Thyroid gland (tissue), 4 donors: ENCODE measurements around the gene CCSER1. TPM values are rescaled to one million over a fixed set of nuclear protein-coding genes. Genes with fewer than 3 reads are reported as not detected.

Experiments
- DNase-seq, 2 donors: peaks; one replicate each; pipeline ENCODE4 v3.0.0-alpha.2; 2019
- H3K27ac ChIP-seq, 3 donors: fragments of 200-600 bp; sonication (generic); 1 replicate in 2 of 3; 2 replicates in 1 of 3; pipeline ENCODE4 v1.5.1; 2016 to 2019; ENCODE audit warnings: mild to moderate bottlenecking in 1 of 3, moderate library complexity in 1 of 3
- H3K27me3 ChIP-seq: fragments of 200-600 bp; sonication (generic); one replicate; pipeline ENCODE4 v1.5.1; 2019
- H3K36me3 ChIP-seq, 2 donors: fragments of 200-600 bp; sonication (generic); one replicate each; pipeline ENCODE4 v1.5.1; 2016 to 2019
- H3K4me1 ChIP-seq, 2 donors: fragments of 200-600 bp; sonication (generic); one replicate each; pipeline ENCODE4 v1.5.1; 2017 to 2019
- H3K4me3 ChIP-seq, 3 donors: fragments of 200-600 bp; sonication (generic); replicated peaks in 1 of 3; 1 replicate in 2 of 3; 2 replicates in 1 of 3; pipeline ENCODE4 v1.5.1; 2016; ENCODE audit warnings: mild to moderate bottlenecking in 1 of 3
- H3K9me3 ChIP-seq: fragments of 200-600 bp; sonication (generic); one replicate; pipeline ENCODE4 v1.5.1; 2017
- POLR2A ChIP-seq, 2 donors: fragments of 450-650 bp; IDR thresholded peaks; one replicate each; pipeline ENCODE4 v1.6.1; 2017; ENCODE audit warnings: antibody characterized with exemption in 2 of 2, mild to moderate bottlenecking in 2 of 2, moderate library complexity in 1 of 2
- WGBS, 2 donors: methylation state at CpG; one replicate each; pipeline ENCODE4 v1.1.5; 2017; 5-methylcytosine and 5-hydroxymethylcytosine counted together
- intact Hi-C: fragments of 100-400 bp; cut with DNase I; formaldehyde crosslinking; loops from one replicate; pipeline ENCODE4 v1.15.1; 2023
- total RNA-seq, 4 donors: library from RNA; depleted of rRNA; stranded (reverse); fragments of >200 nt; gene quantifications; one replicate each; pipeline ENCODE4 v1.2.3, GENCODE V29; 2016
- TF ChIP-seq, protein P1 (sequence below), 6 experiments: fragments of 200-600 bp in 3 of 6; fragments of 450-650 bp in 3 of 6; sonication (generic) in 3 of 6; IDR thresholded peaks; one replicate each; pipeline ENCODE4 v1.5.1; 2016 to 2019; ENCODE audit warnings: antibody characterized with exemption in 6 of 6, mild to moderate bottlenecking in 2 of 6, inconsistent platforms in 1 of 6, moderate library complexity in 1 of 6

The CCSER1 gene
- total RNA-seq, 4 donors from 2014 or later = 37.7 to 52.3 (median 43.3) TPM

DNA sequence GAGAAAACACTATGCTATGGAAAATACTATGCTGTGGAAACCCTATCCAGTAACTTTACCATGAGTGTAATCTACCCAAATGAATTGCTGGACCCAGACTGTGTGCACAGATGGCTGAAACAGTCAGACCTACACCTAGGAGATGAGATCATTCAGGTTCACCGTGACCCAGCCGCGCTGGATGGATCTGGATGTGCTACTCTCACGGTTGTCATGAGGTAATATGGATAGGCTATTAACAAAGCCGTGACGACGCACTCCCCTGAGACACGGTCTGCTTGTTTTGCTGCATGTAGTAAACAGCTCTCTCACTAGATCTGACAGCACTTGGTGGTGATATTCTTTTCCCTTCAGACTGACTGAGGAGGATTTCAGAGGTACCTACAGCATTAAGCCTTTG, 1344.1 kb downstream of the CCSER1 start:
- intact Hi-C loops = no loop called here
- no peak for DNase-seq
- H3K27me3 ChIP-seq = no peaks in the 10 kb centered on the region

DNA sequence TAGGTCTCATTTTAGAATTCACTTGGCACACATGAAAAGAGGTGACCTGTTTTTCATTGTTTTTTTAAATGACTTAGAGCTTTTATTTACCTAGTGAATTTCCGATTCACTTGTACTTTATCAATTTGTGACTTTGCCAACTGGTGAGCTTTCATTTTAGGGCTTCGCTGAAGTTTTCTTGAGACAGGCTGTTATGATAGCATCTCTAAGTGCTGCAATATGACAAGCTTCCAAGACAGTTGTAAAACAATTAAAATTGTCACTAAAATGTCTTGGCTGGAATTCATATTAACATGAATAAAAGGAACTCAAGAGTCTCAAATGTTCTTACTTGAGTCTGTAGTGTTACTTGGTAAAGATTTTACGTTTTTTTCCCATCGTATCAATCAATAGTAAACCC, 1344.9 kb downstream of the CCSER1 start:
- Histone ChIP-seq H3K36me3 (no peaks in the 10 kb centered on the region), H3K27me3 (no peaks in the 10 kb centered on the region), H3K4me3 (no peak overlapping the region), H3K9me3 (no peaks in the 10 kb centered on the region), H3K4me1 (no peaks in the 10 kb centered on the region), H3K27ac (no peak overlapping the region)
- TF ChIP-seq POLR2A (IDR thresholded peaks at IDR 0.05) = no peak
- TF ChIP-seq, protein P1, sequence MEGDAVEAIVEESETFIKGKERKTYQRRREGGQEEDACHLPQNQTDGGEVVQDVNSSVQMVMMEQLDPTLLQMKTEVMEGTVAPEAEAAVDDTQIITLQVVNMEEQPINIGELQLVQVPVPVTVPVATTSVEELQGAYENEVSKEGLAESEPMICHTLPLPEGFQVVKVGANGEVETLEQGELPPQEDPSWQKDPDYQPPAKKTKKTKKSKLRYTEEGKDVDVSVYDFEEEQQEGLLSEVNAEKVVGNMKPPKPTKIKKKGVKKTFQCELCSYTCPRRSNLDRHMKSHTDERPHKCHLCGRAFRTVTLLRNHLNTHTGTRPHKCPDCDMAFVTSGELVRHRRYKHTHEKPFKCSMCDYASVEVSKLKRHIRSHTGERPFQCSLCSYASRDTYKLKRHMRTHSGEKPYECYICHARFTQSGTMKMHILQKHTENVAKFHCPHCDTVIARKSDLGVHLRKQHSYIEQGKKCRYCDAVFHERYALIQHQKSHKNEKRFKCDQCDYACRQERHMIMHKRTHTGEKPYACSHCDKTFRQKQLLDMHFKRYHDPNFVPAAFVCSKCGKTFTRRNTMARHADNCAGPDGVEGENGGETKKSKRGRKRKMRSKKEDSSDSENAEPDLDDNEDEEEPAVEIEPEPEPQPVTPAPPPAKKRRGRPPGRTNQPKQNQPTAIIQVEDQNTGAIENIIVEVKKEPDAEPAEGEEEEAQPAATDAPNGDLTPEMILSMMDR (IDR thresholded peaks at IDR 0.05) = no peak
- intact Hi-C loops = no loop called here
- DNase-seq = no peak
- WGBS, 2 donors = 24% methylated on average over 4 of the region's 4 CpGs

More for the DNA sequence above, 1344.1 kb downstream of the CCSER1 start:
- TF ChIP-seq, protein P1 (IDR thresholded peaks at IDR 0.05) = no peak
- TF ChIP-seq POLR2A (IDR thresholded peaks at IDR 0.05) = no peak
- Histone ChIP-seq H3K4me1 (no peaks in the 10 kb centered on the region), H3K4me3 (no peak overlapping the region), H3K27ac (no peak overlapping the region), H3K9me3 (no peaks in the 10 kb centered on the region), H3K36me3 (no peaks in the 10 kb centered on the region)
- WGBS, 2 donors = 78 to 87% methylated on average over 8 of the region's 8 CpGs

DNA sequence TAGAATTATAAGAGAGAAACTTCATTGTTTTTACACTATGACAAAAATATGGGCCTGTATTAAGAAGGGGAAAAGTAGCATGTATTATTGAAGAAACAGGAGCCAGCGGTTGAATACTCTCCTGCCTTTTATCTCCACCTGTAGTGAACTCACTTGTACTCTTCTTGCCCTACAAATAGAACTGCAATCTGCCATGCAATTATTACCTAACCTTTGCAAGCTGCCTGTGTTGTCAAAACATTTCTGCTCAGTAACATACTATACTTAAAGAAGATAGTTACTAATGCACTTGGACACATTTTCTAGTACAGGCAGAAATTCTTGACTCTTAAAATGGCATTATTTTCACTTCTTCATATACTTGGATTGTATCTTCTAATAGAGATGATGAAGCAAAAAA, 1358.2 kb downstream of the CCSER1 start:
- intact Hi-C loops = no loop called here
- H3K4me1 ChIP-seq = no peaks in the 10 kb centered on the region
- no peaks in the 10 kb centered on the region for H3K27me3 ChIP-seq
- no peak overlapping the region for H3K4me3 ChIP-seq
- H3K9me3 ChIP-seq = no peaks in the 10 kb centered on the region
- 83 to 92% methylated on average over 1 of the region's 1 CpG for WGBS, 2 donors
- no peaks in the 10 kb centered on the region for H3K36me3 ChIP-seq
- TF ChIP-seq POLR2A (IDR thresholded peaks at IDR 0.05) = no peak
- TF ChIP-seq, protein P1 (IDR thresholded peaks at IDR 0.05) = no peak
- no peak overlapping the region for H3K27ac ChIP-seq
- no peak for DNase-seq

DNA sequence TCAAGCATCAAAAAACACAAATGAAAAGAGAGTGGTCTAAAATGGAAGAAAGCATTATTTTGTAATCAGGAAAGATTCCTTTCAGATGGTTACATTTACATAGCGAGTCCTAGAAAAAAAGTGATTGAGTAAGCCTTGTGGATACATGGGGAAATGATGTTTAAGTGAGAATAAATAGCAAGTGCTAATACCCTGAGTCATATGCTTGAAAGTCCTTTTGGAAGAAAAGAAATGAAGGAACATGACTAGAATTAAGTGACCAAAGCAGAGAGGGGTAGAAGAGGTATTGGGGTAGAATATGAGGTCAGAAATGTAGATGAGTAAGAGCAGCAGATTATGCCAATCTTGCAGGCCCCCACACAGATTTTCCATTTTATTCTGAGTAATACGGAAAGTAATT, 1361.8 kb downstream of the CCSER1 start:
- TF ChIP-seq, protein P1 (IDR thresholded peaks at IDR 0.05) = no peak
- no peak for TF ChIP-seq POLR2A (IDR thresholded peaks at IDR 0.05)
- no peaks in the 10 kb centered on the region for H3K9me3 ChIP-seq
- no peak overlapping the region for H3K4me3 ChIP-seq
- no peak overlapping the region for H3K27ac ChIP-seq
- intact Hi-C loops = no loop called here
- WGBS, 2 donors = 94 to 96% methylated on average over 2 of the region's 2 CpGs
- DNase-seq = no peak
- H3K4me1 ChIP-seq = no peaks in the 10 kb centered on the region
- H3K27me3 ChIP-seq = no peaks in the 10 kb centered on the region
- no peaks in the 10 kb centered on the region for H3K36me3 ChIP-seq

DNA sequence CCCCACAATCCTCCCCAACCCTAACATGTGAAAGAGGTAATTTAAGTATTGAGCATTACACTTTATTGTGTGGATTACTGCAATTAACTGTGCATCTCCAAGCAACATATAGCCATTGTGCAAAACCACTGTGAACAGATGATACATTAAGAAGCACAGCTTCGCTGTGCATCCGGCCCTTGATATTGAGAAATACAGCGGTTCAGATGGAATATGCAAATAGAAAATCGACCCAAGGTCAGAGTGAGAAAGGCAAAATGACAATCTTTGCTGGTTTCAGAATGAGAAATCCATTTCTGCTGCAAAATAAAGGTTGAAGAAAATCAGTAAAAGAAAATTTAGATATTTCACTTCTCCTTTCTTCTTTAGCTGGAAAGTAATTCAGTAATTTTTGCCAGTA, 1370.7 kb downstream of the CCSER1 start:
- WGBS, 2 donors = 88 to 90% methylated on average over 4 of the region's 4 CpGs
- intact Hi-C loops = no loop called here
- no peaks in the 10 kb centered on the region for H3K36me3 ChIP-seq

More for the DNA sequence above, 1370.7 kb downstream of the CCSER1 start:
- H3K9me3 ChIP-seq = no peaks in the 10 kb centered on the region
- no peaks in the 10 kb centered on the region for H3K4me1 ChIP-seq
- H3K27me3 ChIP-seq = no peaks in the 10 kb centered on the region
- DNase-seq = no peak
- H3K4me3 ChIP-seq = no peak overlapping the region
- TF ChIP-seq POLR2A (IDR thresholded peaks at IDR 0.05) = no peak
- TF ChIP-seq, protein P1 (IDR thresholded peaks at IDR 0.05) = no peak
- H3K27ac ChIP-seq = no peak overlapping the region
